Tibial nerve (tissue), 4 donors: ENCODE results near the gene CDC123.

ENCODE experiments used
- CTCF ChIP-seq, 5 experiments: fragments of 200-600 bp in 3 of 5; fragments of 450-650 bp in 2 of 5; sonication (generic) in 3 of 5; IDR thresholded peaks; one replicate each; pipeline ENCODE4 v1.5.1; 2016 to 2019; ENCODE audit warnings: antibody characterized with exemption in 5 of 5, mild to moderate bottlenecking in 3 of 5, moderate library complexity in 2 of 5
- EP300 ChIP-seq, 2 donors: sonication (generic); formaldehyde crosslinking; IDR thresholded peaks; one replicate each; pipeline ENCODE4 v1.6.1; 2017; ENCODE audit warnings: antibody characterized with exemption in 2 of 2, mild to moderate bottlenecking in 1 of 2
- POLR2A ChIP-seq, 2 donors: fragments of 450-650 bp; IDR thresholded peaks; one replicate each; pipeline ENCODE4 v1.6.1; 2017; ENCODE audit warnings: antibody characterized with exemption in 2 of 2, mild to moderate bottlenecking in 2 of 2, moderate library complexity in 2 of 2

DNA sequence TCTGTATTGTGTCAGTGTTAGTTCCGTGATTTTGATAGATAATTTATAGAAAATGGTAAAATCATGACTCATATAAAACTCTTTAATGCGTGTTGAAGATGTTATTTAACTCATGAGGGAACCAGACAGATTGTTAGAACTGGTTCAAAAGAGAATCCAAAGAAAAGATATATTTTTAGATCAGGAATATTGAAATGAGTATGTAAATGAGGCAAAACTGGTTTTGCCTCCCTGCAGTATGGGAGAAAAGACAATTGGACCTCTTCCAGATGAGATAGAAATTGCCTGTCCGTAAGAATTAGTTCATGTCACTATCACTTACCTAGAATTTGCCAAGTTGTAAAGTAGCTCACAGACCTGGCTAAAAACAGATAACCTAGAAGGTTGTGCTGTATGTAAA lies 17.6 kb downstream of the CDC123 start:
- no peak for TF ChIP-seq CTCF (IDR thresholded peaks at IDR 0.05)
- TF ChIP-seq EP300 (IDR thresholded peaks at IDR 0.05), result no peak
- TF ChIP-seq POLR2A (IDR thresholded peaks at IDR 0.05), result no peak
